Lower leg skin (tissue), 3 donors: ENCODE results near the gene TRMT2A.

Experiments used
- CTCF ChIP-seq, 3 donors: fragments of 450-650 bp; IDR thresholded peaks; one replicate each; pipeline ENCODE4 v1.5.1; 2016; ENCODE audit warnings: antibody characterized with exemption in 3 of 3, mild to moderate bottlenecking in 3 of 3, moderate library complexity in 2 of 3
- POLR2A ChIP-seq, 2 donors: fragments of 450-650 bp; IDR thresholded peaks; one replicate each; pipeline ENCODE4 v1.6.1; 2016 to 2017; ENCODE audit warnings: antibody characterized with exemption in 2 of 2, mild to moderate bottlenecking in 1 of 2, moderate library complexity in 1 of 2

GRCh38 chr22:20087319-20088262 lies 29.4 kb downstream of the TRMT2A start:
- no peak for TF ChIP-seq CTCF (IDR thresholded peaks at IDR 0.05)
- TF ChIP-seq POLR2A (IDR thresholded peaks at IDR 0.05) = no peak
